DOHH2 (cell line): Measurements from ENCODE around the gene HMMR.

ENCODE experiments used
- H3F3A ChIP-seq: fragments of 200-600 bp; sonication (generic), shearing (Covaris generic); 2 replicates; pipeline ENCODE4 v1.6.0; 2016; ENCODE audit warnings: antibody characterized with exemption, mild to moderate bottlenecking; ENCODE audit not compliant: control insufficient read depth, insufficient read depth
- H3K27ac ChIP-seq: fragments of 200-600 bp; sonication (generic); 2 replicates; pipeline ENCODE4 v1.5.1; 2014; ENCODE audit warnings: low read depth, mild to moderate bottlenecking, low read length, moderate library complexity
- H3K27me3 ChIP-seq: fragments of 200-600 bp; sonication (generic); 2 replicates; pipeline ENCODE4 v1.6.1; 2014; ENCODE audit warnings: mild to moderate bottlenecking, low read length, mixed read lengths; ENCODE audit not compliant: control insufficient read depth
- H3K36me3 ChIP-seq: fragments of 200-600 bp; sonication (generic); 2 replicates; pipeline ENCODE4 v1.6.1; 2014; ENCODE audit warnings: mild to moderate bottlenecking, low read length, moderate library complexity, mixed read lengths; ENCODE audit not compliant: control insufficient read depth
- H3K4me1 ChIP-seq: fragments of 200-600 bp; sonication (generic); 2 replicates; pipeline ENCODE4 v1.6.1; 2014; ENCODE audit warnings: mild to moderate bottlenecking, low read length, mixed read lengths; ENCODE audit not compliant: control insufficient read depth
- H3K4me2 ChIP-seq: fragments of 200-600 bp; sonication (generic); 2 replicates; pipeline ENCODE4 v1.6.0; 2014; ENCODE audit warnings: mild to moderate bottlenecking, low read length, moderate library complexity
- H3K4me3 ChIP-seq: fragments of 200-600 bp; sonication (generic); 2 replicates; pipeline ENCODE4 v1.5.1; 2014; ENCODE audit warnings: mild to moderate bottlenecking, low read length, mixed read lengths
- H3K79me2 ChIP-seq: fragments of 200-600 bp; sonication (generic); 2 replicates; pipeline ENCODE4 v1.6.1; 2014; ENCODE audit warnings: mild to moderate bottlenecking, low read length, mixed read lengths; ENCODE audit not compliant: control insufficient read depth
- H3K9me2 ChIP-seq: fragments of 200-600 bp; sonication (generic); replicated peaks from 2 replicates; pipeline ENCODE4 v1.6.1; 2014; ENCODE audit warnings: mild to moderate bottlenecking, low read length, mixed read lengths; ENCODE audit not compliant: control insufficient read depth
- H3K9me3 ChIP-seq: fragments of 200-600 bp; sonication (generic); 2 replicates; pipeline ENCODE4 v1.6.1; 2014; ENCODE audit warnings: antibody characterized with exemption, low read length, mixed read lengths; ENCODE audit not compliant: control insufficient read depth, insufficient read depth
- H4K20me1 ChIP-seq: fragments of 200-600 bp; sonication (generic); 2 replicates; pipeline ENCODE4 v1.6.0; 2014; ENCODE audit warnings: low read depth, mild to moderate bottlenecking, antibody characterized with exemption, low read length, moderate library complexity; ENCODE audit not compliant: control insufficient read depth, insufficient read depth
- CTCF ChIP-seq: fragments of 200-600 bp; sonication (generic); IDR thresholded peaks from one replicate; pipeline ENCODE4 v1.5.1; 2014; ENCODE audit warnings: antibody characterized with exemption, mild to moderate bottlenecking, low read depth, low read length; ENCODE audit not compliant: poor library complexity, severe bottlenecking
- EZH2phosphoT487 ChIP-seq: fragments of 200-600 bp; sonication (generic); IDR thresholded peaks from 2 replicates; pipeline ENCODE4 v1.6.1; 2017; ENCODE audit warnings: borderline replicate concordance, mild to moderate bottlenecking, antibody characterized with exemption, low read length, moderate library complexity, mixed read lengths

Gene HMMR

GRCh38 chr5:163505049-163505367, 44.6 kb downstream of the HMMR start:
- Histone ChIP-seq H4K20me1 (peaks cover 25% of the 10 kb centered on the region), H3K27ac (peak overlapping the region; percentile 70), H3K4me2 (peak overlapping the region; percentile 92), H3K4me1 (peaks cover 42% of the 10 kb centered on the region), H3K9me2 (no peaks in the 10 kb centered on the region), H3K36me3 (peaks cover 26% of the 10 kb centered on the region), H3K4me3 (peak overlapping the region; percentile 93), H3F3A (no peaks in the 10 kb centered on the region), H3K9me3 (no peaks in the 10 kb centered on the region), H3K27me3 (no peaks in the 10 kb centered on the region), H3K79me2 (peaks cover 60% of the 10 kb centered on the region)
- TF ChIP-seq EZH2phosphoT487 (no peak), CTCF (no peak)

- Histone ChIP-seq H3K79me2 (peaks cover 66% of the 10 kb centered on the region), H3K9me3 (no peaks in the 10 kb centered on the region), H3K4me1 (peaks cover 42% of the 10 kb centered on the region), H3F3A (no peaks in the 10 kb centered on the region), H3K4me3 (peak within 1 kb of the TSS; percentile 93), H3K36me3 (peaks cover 27% of the 10 kb centered on the region), H3K4me2 (peak within 1 kb of the TSS; percentile 92), H4K20me1 (peaks cover 25% of the 10 kb centered on the region), H3K27me3 (no peaks in the 10 kb centered on the region), H3K27ac (peak within 1 kb of the TSS; percentile 70), H3K9me2 (no peaks in the 10 kb centered on the region)
- TF ChIP-seq CTCF (peak; percentile 77), EZH2phosphoT487 (no peak)
Observed at GRCh38 chr5:163505368-163506094, 45.1 kb downstream of the HMMR start, which contains the start of gene MAT2B. MAT2B (plus strand) TSS chr5:163505619; CDS start chr5:163505687, 68 bp downstream.

DNA sequence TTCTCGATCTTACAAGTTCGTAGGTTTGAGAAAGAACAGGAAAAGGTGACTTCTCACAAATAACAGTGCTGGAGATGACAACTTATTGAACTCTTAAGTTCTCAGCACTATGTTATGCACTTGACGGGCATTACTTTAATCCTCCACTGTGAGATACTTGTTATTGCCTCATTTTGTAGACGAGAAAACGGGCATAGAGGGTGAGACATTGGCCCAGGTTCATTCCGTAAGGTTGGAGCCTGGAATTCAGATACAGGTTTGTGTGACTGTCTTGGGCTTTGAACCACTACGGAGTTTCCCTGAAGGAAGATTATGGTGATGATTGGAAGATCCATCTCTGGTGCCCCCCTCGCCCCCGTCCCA, 45.6 kb downstream of the HMMR start:
- peak overlapping the region; percentile 70 for H3K27ac ChIP-seq
- peaks cover 42% of the 10 kb centered on the region for H3K4me1 ChIP-seq
- peak overlapping the region; percentile 93 for H3K4me3 ChIP-seq
- H3K9me3 ChIP-seq: no peaks in the 10 kb centered on the region
- no peaks in the 10 kb centered on the region for H3F3A ChIP-seq
- no peaks in the 10 kb centered on the region for H3K27me3 ChIP-seq
- peaks cover 71% of the 10 kb centered on the region for H3K79me2 ChIP-seq
- H4K20me1 ChIP-seq: peaks cover 25% of the 10 kb centered on the region
- peaks cover 31% of the 10 kb centered on the region for H3K36me3 ChIP-seq
- H3K4me2 ChIP-seq: peak overlapping the region; percentile 92
- TF ChIP-seq EZH2phosphoT487 (no peak), CTCF (no peak)
- H3K9me2 ChIP-seq: no peaks in the 10 kb centered on the region
